ENCODE results near the gene GSTT2.

GSTT2 gene

GRCh38 chr22:24028533-24028932, 48.6 kb downstream of the GSTT2 start:
- DNase-seq (ENCODE audit: low read depth): no peak
- TF ChIP-seq, protein P1, sequence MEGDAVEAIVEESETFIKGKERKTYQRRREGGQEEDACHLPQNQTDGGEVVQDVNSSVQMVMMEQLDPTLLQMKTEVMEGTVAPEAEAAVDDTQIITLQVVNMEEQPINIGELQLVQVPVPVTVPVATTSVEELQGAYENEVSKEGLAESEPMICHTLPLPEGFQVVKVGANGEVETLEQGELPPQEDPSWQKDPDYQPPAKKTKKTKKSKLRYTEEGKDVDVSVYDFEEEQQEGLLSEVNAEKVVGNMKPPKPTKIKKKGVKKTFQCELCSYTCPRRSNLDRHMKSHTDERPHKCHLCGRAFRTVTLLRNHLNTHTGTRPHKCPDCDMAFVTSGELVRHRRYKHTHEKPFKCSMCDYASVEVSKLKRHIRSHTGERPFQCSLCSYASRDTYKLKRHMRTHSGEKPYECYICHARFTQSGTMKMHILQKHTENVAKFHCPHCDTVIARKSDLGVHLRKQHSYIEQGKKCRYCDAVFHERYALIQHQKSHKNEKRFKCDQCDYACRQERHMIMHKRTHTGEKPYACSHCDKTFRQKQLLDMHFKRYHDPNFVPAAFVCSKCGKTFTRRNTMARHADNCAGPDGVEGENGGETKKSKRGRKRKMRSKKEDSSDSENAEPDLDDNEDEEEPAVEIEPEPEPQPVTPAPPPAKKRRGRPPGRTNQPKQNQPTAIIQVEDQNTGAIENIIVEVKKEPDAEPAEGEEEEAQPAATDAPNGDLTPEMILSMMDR (conservative IDR thresholded peaks at IDR 0.05; ENCODE audit: low read depth, low read length): no peak
- H3K4me3 ChIP-seq (ENCODE audit: low read length): no peak overlapping the region

- DNase-seq (ENCODE audit: low read depth): no peak
- TF ChIP-seq, protein P1 (conservative IDR thresholded peaks at IDR 0.05; ENCODE audit: low read depth, low read length): no peak
- no peak overlapping the region for H3K4me3 ChIP-seq (ENCODE audit: low read length)
Observed at GRCh38 chr22:24029304-24029703, 49.4 kb downstream of the GSTT2 start.

GRCh38 chr22:24030186-24030702, 50.3 kb downstream of the GSTT2 start:
- DNase-seq (ENCODE audit: low read depth): no peak
- TF ChIP-seq, protein P1 (conservative IDR thresholded peaks at IDR 0.05; ENCODE audit: low read depth, low read length): no peak
- no peak overlapping the region for H3K4me3 ChIP-seq (ENCODE audit: low read length)

All from retinal pigment epithelial cell (primary cell).